ENCODE data around the gene SNX5. TPM values are rescaled to one million over a fixed set of nuclear protein-coding genes. Genes with fewer than 3 reads are reported as not detected.

SNX5 gene
- total and polyA plus RNA-seq, 2 of the 13 experiments (the other 11 are each of a cell fraction or from before 2014, with no cell fraction given), result 664 to 1,040 TPM

DNA sequence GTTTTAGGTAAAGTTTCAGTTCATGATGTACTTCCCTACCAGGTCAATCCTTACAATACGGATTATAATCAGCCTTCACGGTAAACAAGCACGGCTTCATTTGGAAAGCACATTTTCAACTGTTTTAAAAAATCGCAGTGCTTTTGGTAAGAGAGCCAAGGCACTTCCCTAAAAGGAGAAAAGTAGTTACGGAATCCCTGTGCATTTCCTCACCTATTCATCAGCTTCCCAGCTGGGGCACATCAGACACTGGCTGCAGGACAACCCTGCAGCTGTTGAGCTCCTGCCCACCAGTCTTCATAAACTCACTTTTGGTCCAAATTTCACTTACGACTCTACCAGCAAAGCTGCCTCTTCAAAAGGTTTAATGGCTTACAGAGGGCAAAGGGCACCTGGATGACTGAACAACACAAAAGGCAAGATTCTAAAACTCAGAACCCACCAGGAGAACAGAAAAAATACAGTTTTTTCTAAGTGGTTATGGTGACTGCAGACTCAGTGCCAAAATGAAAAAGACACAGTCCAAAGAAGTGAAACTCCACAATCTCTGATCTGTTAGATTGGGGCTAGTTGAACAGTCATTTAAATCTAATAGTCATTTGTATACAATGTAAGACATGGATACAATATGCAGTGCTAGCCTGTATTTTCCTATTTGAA, 7.5 kb downstream of the SNX5 start (continued):
- no peak for TF ChIP-seq ZBTB40 (IDR thresholded peaks at IDR 0.05)
- no peak for TF ChIP-seq ZBTB40 (CRISPR knock-in tag; IDR thresholded peaks at IDR 0.05)
- peak; percentile 72; the same call in 1 of the 2 replicates for TF ChIP-seq SNAPC2 (CRISPR knock-in tag; IDR thresholded peaks at IDR 0.05)
- no peak for TF ChIP-seq NFIC (IDR thresholded peaks at IDR 0.05; ENCODE audit: low read length)
- no peak; the same call in 1 of the 2 replicates for TF ChIP-seq ZNF24 (IDR thresholded peaks at IDR 0.05)
- TF ChIP-seq PCBP2 (optimal IDR thresholded peaks at IDR 0.05; ENCODE audit: low read depth, low read length, poor library complexity, severe bottlenecking), result no peak
- TF ChIP-seq RFXANK (CRISPR knock-in tag; IDR thresholded peaks at IDR 0.05), result peak; percentile 83; the same call in 1 of the 2 replicates
- no peak for TF ChIP-seq ZNF678 (CRISPR knock-in tag; IDR thresholded peaks at IDR 0.05)
- no peak for TF ChIP-seq KLF15 (CRISPR knock-in tag; IDR thresholded peaks at IDR 0.05; ENCODE audit: borderline replicate concordance)
- no peak; the same call in 1 of the 2 replicates for TF ChIP-seq FOSL2 (CRISPR knock-in tag; IDR thresholded peaks at IDR 0.05)
- TF ChIP-seq, protein P1, sequence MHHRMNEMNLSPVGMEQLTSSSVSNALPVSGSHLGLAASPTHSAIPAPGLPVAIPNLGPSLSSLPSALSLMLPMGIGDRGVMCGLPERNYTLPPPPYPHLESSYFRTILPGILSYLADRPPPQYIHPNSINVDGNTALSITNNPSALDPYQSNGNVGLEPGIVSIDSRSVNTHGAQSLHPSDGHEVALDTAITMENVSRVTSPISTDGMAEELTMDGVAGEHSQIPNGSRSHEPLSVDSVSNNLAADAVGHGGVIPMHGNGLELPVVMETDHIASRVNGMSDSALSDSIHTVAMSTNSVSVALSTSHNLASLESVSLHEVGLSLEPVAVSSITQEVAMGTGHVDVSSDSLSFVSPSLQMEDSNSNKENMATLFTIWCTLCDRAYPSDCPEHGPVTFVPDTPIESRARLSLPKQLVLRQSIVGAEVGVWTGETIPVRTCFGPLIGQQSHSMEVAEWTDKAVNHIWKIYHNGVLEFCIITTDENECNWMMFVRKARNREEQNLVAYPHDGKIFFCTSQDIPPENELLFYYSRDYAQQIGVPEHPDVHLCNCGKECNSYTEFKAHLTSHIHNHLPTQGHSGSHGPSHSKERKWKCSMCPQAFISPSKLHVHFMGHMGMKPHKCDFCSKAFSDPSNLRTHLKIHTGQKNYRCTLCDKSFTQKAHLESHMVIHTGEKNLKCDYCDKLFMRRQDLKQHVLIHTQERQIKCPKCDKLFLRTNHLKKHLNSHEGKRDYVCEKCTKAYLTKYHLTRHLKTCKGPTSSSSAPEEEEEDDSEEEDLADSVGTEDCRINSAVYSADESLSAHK (CRISPR knock-in tag; IDR thresholded peaks at IDR 0.05; ENCODE audit: borderline replicate concordance), result peak; percentile 80; the same call in 1 of the 2 replicates
- TF ChIP-seq ZNF616 (CRISPR knock-in tag; IDR thresholded peaks at IDR 0.05; ENCODE audit: low read depth), result 0 out of 2 replicates have a peak, but pooled peaks have one; percentile 16
- peak; percentile 48; the same call in 1 of the 2 replicates for TF ChIP-seq ARID2 (CRISPR knock-in tag; IDR thresholded peaks at IDR 0.05; ENCODE audit: borderline replicate concordance)
- TF ChIP-seq THAP8 (CRISPR knock-in tag; IDR thresholded peaks at IDR 0.05; ENCODE audit: borderline replicate concordance), result no peak
- TF ChIP-seq, protein P2, sequence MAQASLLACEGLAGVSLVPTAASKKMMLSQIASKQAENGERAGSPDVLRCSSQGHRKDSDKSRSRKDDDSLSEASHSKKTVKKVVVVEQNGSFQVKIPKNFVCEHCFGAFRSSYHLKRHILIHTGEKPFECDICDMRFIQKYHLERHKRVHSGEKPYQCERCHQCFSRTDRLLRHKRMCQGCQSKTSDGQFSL (CRISPR knock-in tag; IDR thresholded peaks at IDR 0.05), result 0 out of 2 replicates have a peak, but pooled peaks have one; percentile 38
- TF ChIP-seq ZNF747 (CRISPR knock-in tag; IDR thresholded peaks at IDR 0.05; ENCODE audit: borderline replicate concordance), result peak; percentile 26; the same call in 1 of the 2 replicates
- TF ChIP-seq HMGA1 (CRISPR knock-in tag; conservative IDR thresholded peaks at IDR 0.05), result no peak
